AML-193 (cell line): ENCODE data around the gene REXO4.
"Not testable (repeated sequence)": the region's sequence is repeated elsewhere in the genome, so short reads cannot be mapped to it uniquely, and the experiment has no call there.

Experiments used
- DNase-seq, 2 experiments: peaks; one replicate each; lab custom pipeline; 2025; lab: John Stamatoyannopoulos, UW

REXO4 gene

DNA sequence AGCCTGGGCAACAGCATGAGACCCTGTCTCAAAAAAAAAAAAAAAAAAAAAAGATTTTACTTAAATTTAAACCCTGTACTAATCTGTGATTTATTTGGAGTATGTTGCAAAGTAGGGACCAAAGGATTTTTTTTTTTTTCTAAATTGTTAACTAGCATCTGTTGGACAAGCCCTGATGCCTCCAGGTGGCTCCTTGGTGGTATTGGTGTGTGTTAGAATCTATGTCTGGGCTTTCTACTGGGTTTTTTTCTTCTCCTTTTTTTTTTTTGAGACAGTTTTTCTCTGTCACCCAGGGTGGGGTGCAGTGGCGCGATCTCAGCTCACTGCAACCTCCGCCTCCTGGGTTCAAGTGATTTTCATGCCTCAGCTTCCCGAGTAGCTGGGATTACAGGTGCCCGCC lies 34.1 kb upstream of the REXO4 start:
- DNase-seq: not testable (repeated sequence)

- DNase-seq: no peak
Observed at GRCh38 chr9:133449760-133450159, 31.9 kb upstream of the REXO4 start.

DNA sequence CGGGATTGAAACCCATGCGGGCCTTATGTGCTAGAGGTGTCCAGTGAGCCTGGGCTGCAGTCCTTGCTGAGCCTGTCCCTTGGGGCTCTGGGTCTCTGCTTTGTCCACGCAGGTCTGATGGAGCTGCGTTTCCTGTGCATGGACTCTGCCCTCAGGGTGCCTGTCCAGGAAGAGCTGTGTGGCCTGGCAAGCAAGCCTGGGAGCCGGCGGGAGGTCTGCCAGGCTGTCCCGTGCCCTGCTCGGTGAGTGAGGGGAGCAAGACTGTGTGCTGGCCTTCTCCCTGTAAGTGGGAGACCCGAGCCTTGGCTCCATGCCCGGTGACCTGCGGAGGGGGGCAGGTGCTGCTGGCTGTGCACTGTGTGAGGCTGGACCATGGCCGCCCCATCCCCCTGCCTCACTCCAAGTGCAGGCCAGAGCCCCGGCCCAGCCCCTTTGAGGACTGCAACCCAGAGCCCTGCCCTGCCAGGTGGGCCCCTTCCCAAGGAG lies 30.7 kb upstream of the REXO4 start:
- DNase-seq: no peak

DNA sequence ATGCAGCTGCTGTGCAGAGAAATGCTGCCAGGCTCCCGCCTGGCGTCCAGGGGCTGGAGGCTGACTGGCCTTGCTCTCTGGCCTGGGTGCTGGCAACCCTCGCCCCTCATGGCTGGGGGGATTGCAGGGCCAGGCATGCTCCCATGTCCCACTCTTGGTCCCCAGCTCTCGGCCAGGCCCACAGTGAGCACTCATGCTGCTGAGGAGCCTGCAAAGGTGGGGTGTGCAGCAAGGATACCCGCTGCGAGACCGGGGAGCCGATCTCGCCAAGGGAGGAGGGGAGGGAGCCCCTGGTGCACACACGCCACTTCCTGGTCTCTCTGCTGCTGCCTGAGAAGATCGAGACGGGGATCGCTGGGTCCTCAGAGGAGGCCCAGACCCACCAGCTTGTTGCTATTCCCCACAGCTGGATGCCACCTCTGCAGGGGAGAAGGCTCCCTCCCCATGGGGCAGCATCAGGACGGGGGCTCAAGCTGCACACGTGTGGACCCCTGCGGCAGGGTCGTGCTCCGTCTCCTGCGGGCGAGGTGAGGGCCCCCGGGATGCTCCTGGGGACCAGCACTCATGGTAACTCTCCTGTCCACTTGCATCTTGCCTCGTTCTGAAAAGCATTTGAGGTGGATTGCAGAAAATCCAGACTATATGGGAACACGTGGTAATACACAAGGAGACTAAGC lies 27.6 kb upstream of the REXO4 start:
- no peak for DNase-seq

- DNase-seq: no peak
Observed at GRCh38 chr9:133443982-133444381, 26.2 kb upstream of the REXO4 start.

DNA sequence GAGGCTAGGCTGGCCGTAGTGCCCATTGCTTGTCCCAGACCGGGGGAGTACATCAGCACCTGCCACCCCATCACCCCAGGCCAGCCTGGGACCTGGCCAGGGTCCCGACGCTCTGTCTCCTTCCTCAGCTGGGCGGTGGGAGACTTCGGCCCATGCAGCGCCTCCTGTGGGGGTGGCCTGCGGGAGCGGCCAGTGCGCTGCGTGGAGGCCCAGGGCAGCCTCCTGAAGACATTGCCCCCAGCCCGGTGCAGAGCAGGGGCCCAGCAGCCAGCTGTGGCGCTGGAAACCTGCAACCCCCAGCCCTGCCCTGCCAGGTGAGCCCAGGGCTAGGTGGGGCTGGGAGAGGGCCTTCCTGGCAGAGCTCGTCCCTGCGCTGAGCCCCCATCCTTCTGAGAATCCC lies 25.4 kb upstream of the REXO4 start:
- no peak for DNase-seq

GRCh38 chr9:133441571-133441970 lies 23.8 kb upstream of the REXO4 start:
- no peak for DNase-seq

DNA sequence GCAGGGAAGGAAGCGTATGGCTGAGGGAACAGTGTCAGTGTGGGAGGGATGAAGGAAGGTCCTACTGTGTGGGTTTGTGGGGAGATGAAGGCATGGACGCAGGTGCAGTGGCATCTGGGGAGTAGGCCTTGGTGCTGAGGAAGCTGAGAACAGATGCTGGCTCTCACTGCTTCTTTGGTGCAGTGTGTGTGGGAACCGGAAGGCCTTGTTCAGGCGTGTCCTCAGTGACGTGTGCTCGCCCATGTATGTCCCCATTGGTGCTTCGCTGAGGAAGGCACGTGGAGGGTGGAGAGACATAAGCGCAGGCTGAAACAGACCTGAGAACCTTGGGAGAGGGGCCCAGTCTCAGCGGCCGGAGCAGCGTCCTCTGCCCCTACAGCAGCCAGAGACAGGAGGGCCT lies 23.1 kb upstream of the REXO4 start:
- no peak for DNase-seq

- no peak for DNase-seq
Observed at GRCh38 chr9:133439337-133439736, 21.5 kb upstream of the REXO4 start.

DNA sequence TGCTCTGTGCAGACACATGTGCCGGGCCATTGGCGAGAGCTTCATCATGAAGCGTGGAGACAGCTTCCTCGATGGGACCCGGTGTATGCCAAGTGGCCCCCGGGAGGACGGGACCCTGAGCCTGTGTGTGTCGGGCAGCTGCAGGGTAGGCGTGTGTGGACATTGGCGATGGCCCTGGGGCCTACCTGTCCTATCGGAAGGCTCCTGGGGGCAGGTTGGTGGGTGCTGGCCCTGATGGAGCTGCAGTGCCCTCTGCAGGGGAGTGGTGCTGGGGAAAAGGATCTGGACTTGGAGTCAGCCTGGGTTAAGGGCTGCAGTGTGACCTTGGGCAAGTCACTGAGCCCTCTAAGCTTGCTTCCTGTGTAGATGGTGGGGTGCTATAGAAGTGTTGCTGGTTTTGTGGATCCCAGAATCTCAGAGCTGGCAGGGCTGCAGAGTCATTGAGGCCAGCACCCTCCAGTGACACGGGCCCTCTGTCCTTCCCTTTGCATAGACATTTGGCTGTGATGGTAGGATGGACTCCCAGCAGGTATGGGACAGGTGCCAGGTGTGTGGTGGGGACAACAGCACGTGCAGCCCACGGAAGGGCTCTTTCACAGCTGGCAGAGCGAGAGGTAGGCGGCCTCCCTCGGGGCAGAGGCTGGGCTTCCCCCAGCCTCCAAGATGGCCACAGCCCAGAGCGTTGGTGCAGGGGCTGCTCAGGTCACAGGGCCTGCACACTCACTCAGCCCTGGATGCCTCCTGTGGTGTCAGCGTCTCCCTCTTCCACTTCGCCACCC lies 20.1 kb upstream of the REXO4 start:
- DNase-seq: peak in 1 of 2 experiments; percentile 3

GRCh38 chr9:133436681-133437080 lies 18.9 kb upstream of the REXO4 start:
- no peak for DNase-seq

- DNase-seq: no peak
Observed at GRCh38 chr9:133433351-133433843, 15.6 kb upstream of the REXO4 start.

GRCh38 chr9:133430244-133430643 lies 12.4 kb upstream of the REXO4 start:
- no peak for DNase-seq

DNA sequence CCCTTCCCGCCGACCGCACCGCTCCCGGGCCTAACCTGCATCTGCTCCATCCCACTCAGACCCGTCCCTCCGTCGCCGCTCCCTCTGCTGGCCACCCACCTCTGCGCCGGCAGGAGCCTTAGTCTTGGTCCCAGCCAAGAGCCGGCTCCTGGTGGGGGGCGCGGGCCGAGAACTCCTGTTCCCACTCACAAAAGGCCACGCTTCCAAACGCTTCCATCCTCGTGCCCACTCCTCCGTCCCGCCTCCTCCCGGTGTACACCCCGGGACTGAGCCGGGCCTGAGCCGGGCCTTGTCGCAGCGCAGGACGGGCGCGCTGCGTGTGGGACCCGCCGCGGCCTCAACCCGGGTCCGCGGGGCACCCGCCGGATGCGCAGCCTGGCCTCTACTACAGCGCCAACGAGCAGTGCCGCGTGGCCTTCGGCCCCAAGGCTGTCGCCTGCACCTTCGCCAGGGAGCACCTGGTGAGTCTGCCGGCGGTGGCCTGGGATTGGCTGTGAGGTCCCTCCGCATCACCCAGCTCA lies 11.9 kb upstream of the REXO4 start:
- no peak for DNase-seq

DNA sequence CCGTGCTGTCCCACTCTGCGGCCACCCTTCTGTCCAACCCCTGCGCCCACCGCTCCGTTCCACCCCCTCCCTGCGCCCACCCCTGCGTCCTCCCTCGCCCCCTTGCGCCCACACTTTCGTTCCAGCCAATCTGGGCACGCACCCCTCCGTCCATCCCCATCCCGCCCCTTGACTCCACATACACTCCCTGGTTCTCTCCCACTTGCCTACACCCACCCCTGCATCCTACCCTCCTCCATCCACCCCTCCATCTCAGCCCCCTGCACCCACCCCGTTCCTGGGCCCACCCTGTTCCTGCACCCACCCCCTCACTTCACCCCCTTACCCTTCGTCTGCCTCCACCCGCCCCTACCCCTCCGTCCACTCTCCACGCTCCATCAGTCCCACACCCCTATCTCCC lies 11.4 kb upstream of the REXO4 start:
- no peak for DNase-seq

DNA sequence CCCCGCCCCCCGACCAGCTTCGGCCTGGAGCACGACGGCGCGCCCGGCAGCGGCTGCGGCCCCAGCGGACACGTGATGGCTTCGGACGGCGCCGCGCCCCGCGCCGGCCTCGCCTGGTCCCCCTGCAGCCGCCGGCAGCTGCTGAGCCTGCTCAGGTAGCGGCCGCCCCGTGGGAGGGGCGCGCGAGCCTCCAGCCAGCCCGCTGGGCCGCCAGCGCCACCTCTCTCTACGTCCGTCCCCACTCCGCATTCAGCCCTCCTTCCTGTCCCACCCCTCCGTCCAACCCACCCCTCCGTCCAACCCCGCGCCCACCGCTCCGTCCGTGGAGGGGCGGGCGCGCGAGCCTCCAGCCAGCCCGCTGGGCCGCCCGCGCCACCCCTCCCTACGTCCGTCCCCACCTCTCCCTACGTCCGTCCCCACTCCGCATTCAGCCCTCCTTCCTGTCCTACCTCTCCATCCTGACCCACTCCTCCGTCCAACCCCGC lies 10.8 kb upstream of the REXO4 start:
- DNase-seq: no peak

DNA sequence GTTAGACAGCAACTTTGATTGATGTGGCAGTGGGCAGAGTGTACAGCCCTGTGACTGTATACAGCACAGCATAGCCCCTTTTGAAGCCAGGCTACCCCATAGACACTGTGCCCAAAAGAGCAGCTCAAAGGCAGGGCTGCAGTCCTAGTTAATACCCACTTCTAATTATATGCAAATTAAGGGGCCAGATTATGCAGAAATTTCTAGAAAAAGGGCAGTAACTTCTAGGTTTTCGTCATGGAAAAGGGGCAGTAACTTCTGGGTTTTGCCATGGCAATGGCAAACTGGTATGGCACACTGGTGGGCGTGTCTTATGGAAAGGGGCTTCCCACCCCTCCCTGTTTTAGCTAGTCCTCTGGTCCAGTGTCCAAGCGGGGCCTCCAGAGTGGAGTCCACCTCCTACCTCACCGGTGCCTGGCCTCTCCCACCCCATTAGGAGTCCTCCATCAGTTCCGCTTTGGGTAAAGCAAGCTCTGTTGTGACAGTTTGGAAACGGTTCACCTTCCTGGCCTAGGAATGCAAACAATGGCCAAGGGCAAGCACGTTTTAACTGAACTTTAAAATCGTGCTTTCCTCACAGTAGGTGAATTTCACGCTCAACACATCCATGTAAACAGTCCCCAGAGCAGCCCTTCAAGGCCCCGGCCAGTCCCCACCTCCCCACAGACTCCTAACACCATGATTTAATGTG lies 10.0 kb upstream of the REXO4 start:
- DNase-seq: no peak

- DNase-seq: no peak
Observed at GRCh38 chr9:133426011-133426410, 8.2 kb upstream of the REXO4 start.

GRCh38 chr9:133425049-133425632 lies 7.3 kb upstream of the REXO4 start:
- DNase-seq: no peak

DNA sequence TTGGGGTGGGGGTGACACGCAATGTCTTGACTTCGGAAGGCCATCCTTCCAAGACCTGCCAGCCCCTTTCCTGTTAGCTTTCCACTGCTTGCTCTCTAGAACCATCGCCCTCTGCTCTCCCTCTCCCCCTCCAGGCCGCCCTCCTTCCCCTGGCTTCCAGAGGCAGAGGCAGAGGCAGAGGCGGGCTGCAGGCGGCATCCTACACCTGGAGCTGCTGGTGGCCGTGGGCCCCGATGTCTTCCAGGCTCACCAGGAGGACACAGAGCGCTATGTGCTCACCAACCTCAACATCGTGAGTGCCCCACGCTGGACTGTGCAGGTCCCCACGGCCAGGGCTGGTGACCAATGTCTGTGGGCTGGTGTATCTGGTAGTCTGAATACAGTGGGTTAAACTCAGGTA lies 6.4 kb upstream of the REXO4 start:
- DNase-seq: no peak

- no peak for DNase-seq
Observed at GRCh38 chr9:133423216-133423615, 5.4 kb upstream of the REXO4 start.
